MCF 10A (cell line): Measurements from ENCODE around the gene MID2. TPM values are rescaled to one million over a fixed set of nuclear protein-coding genes. Genes with fewer than 3 reads are reported as not detected.
"Not testable (repeated sequence)": the region's sequence is repeated elsewhere in the genome, so short reads cannot be mapped to it uniquely, and the experiment has no call there.

ENCODE experiments used
- BruUV-seq: library from RNA; stranded (reverse); fragments of 400-500 nt; replicated peaks from 2 replicates; lab custom pipeline; 2021; lab: Mats Ljungman, UMichigan
- CTCF ChIA-PET: fragments of 300-600 bp; sonication (Branson Sonifier 250); formaldehyde crosslinking; extraction: SDS; loops from one replicate; lab custom pipeline; 2021; ENCODE audit warnings: antibody characterized with exemption, inconsistent platforms; lab: Yijun Ruan, JAX
- POLR2A ChIA-PET: fragments of 300-600, 350-650 bp; sonication (Branson Sonifier 250); formaldehyde crosslinking; extraction: SDS; loops from one replicate; lab custom pipeline; 2020; ENCODE audit warnings: antibody characterized with exemption, inconsistent platforms; lab: Yijun Ruan, JAX
- DNase-seq: peaks from one replicate; pipeline ENCODE4 v3.0.0-alpha.2; 2018; ENCODE audit not compliant: unreplicated experiment
- H3K27ac Mint-ChIP-seq: one replicate; pipeline ENCODE4 v1.8.0; 2022; ENCODE audit warnings: mild to moderate bottlenecking, low read depth, mixed read lengths; ENCODE audit not compliant: unreplicated experiment
- H3K27me3 Mint-ChIP-seq: one replicate; pipeline ENCODE4 v1.8.0; 2022; ENCODE audit warnings: mixed read lengths; ENCODE audit not compliant: insufficient read depth, unreplicated experiment
- H3K36me3 Mint-ChIP-seq: one replicate; pipeline ENCODE4 v1.8.0; 2022; ENCODE audit warnings: mild to moderate bottlenecking, moderate library complexity, mixed read lengths; ENCODE audit not compliant: insufficient read depth, unreplicated experiment
- H3K4me1 Mint-ChIP-seq: one replicate; pipeline ENCODE4 v1.8.0; 2022; ENCODE audit warnings: mixed read lengths; ENCODE audit not compliant: insufficient read depth, unreplicated experiment
- H3K4me3 Mint-ChIP-seq: one replicate; pipeline ENCODE4 v1.8.0; 2022; ENCODE audit warnings: mild to moderate bottlenecking, moderate library complexity, mixed read lengths; ENCODE audit not compliant: unreplicated experiment
- H3K9me3 Mint-ChIP-seq: one replicate; pipeline ENCODE4 v1.8.0; 2022; ENCODE audit warnings: mixed read lengths; ENCODE audit not compliant: unreplicated experiment
- CTCF ChIP-seq: fragments of 200-600 bp; IDR thresholded peaks from one replicate; pipeline ENCODE4 v1.8.0; 2022; ENCODE audit warnings: antibody characterized with exemption, mild to moderate bottlenecking; ENCODE audit not compliant: unreplicated experiment
- intact Hi-C: fragments of 100-400 bp; cut with micrococcal nuclease; formaldehyde crosslinking; loops from 2 replicates; pipeline ENCODE4 v1.14.1; 2022
- total RNA-seq: library from RNA; stranded (reverse); gene quantifications from 2 replicates; pipeline ENCODE4 v1.2.3, GENCODE V29; 2022

The MID2 gene
- total RNA-seq, 1 experiment from 2014 or later: 12.1 TPM

- Mint-ChIP-seq H3K4me1 (peaks cover 13% of the 10 kb centered on the region), H3K4me3 (no peak overlapping the region), H3K36me3 (no peaks in the 10 kb centered on the region), H3K9me3 (no peaks in the 10 kb centered on the region), H3K27ac (no peak overlapping the region), H3K27me3 (peaks cover 44% of the 10 kb centered on the region)
- DNase-seq: no peak
- TF ChIP-seq CTCF: no peak
- intact Hi-C loops: no loop called here
- BruUV-seq: no TSS peak
- ChIA-PET POLR2A (interaction anchor here (0.5 to 1.3 kb wide), 3 partner anchors 107 to 243 kb away, joined by 3 read pairs; no protein-coding TSS in a partner anchor), CTCF (interaction anchor here (1.5 to 8.6 kb wide), 2 partner anchors 61 to 123 kb away, joined by 3 to 139 read pairs; no protein-coding TSS in a partner anchor)
Observed at GRCh38 chrX:107780525-107780924, 45.1 kb upstream of the MID2 start.

GRCh38 chrX:107787827-107788226 is 37.8 kb upstream of the MID2 start:
- Mint-ChIP-seq H3K4me1 (no peaks in the 10 kb centered on the region), H3K9me3 (no peaks in the 10 kb centered on the region), H3K4me3 (no peak overlapping the region), H3K36me3 (no peaks in the 10 kb centered on the region), H3K27ac (no peak overlapping the region), H3K27me3 (peaks cover 22% of the 10 kb centered on the region)
- ChIA-PET CTCF (no interaction called here), POLR2A (no interaction called here)
- intact Hi-C loops: no loop called here
- TF ChIP-seq CTCF: no peak
- no TSS peak for BruUV-seq
- no peak for DNase-seq

GRCh38 chrX:107804427-107804826 is 21.2 kb upstream of the MID2 start:
- H3K27ac Mint-ChIP-seq: no peak overlapping the region
- ChIA-PET CTCF (no interaction called here), POLR2A (no interaction called here)
- no peaks in the 10 kb centered on the region for H3K4me1 Mint-ChIP-seq
- H3K9me3 Mint-ChIP-seq: peaks cover 13% of the 10 kb centered on the region
- H3K4me3 Mint-ChIP-seq: no peak overlapping the region
- BruUV-seq: no TSS peak
- H3K27me3 Mint-ChIP-seq: peaks cover 38% of the 10 kb centered on the region
- H3K36me3 Mint-ChIP-seq: no peaks in the 10 kb centered on the region
- DNase-seq: no peak
- TF ChIP-seq CTCF: no peak
- intact Hi-C loops: no loop called here

- no peaks in the 10 kb centered on the region for H3K4me1 Mint-ChIP-seq
- H3K27ac Mint-ChIP-seq: no peak overlapping the region
- no peaks in the 10 kb centered on the region for H3K36me3 Mint-ChIP-seq
- TF ChIP-seq CTCF: no peak
- peaks cover 13% of the 10 kb centered on the region for H3K9me3 Mint-ChIP-seq
- POLR2A ChIA-PET: no interaction called here
- CTCF ChIA-PET: no interaction called here
- no peak overlapping the region for H3K4me3 Mint-ChIP-seq
- BruUV-seq: no TSS peak
- peaks cover 38% of the 10 kb centered on the region for H3K27me3 Mint-ChIP-seq
- intact Hi-C loops: no loop called here
- DNase-seq: no peak
Observed at GRCh38 chrX:107805179-107805578, 20.5 kb upstream of the MID2 start.

GRCh38 chrX:107810053-107810452 is 15.6 kb upstream of the MID2 start:
- H3K9me3 Mint-ChIP-seq, H3K36me3 Mint-ChIP-seq, DNase-seq, POLR2A ChIA-PET, H3K27ac Mint-ChIP-seq, intact Hi-C loops, CTCF ChIA-PET, H3K4me1 Mint-ChIP-seq, H3K4me3 Mint-ChIP-seq, BruUV-seq: not testable (repeated sequence)
- H3K27me3 Mint-ChIP-seq: peaks cover 43% of the 10 kb centered on the region
